GM12873 (cell line): ENCODE results near the gene ZFP82.

Experiments used
- CTCF ChIP-seq: IDR thresholded peaks from 2 replicates; pipeline ENCODE4 v1.5.1; 2012; ENCODE audit warnings: low read depth, mild to moderate bottlenecking, moderate library complexity, low read length, control low read depth; ENCODE audit not compliant: insufficient read depth; ENCODE audit errors: missing control alignments

Gene ZFP82

DNA sequence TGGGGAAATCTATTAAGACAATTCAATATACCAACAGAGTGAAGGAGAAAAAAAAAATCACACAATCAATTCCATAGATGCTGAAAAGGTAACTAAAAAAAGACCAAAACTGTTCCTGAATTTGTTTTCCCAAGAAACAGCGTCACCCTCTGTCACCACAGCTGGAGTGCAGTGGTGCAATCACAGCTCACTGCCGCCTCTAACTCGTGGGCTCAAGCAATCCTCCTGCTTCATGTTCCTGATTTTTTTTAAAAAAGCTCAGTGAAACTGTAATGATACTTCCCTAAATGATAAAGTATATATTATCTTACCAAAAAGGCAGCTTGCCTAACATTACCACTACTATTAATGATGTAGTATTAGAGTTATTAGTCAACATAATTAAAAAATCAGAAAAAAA lies 19.9 kb downstream of the ZFP82 start:
- no peak for TF ChIP-seq CTCF

- no peak for TF ChIP-seq CTCF
Measured at GRCh38 chr19:36392916-36393673, 25.3 kb downstream of the ZFP82 start.

GRCh38 chr19:36379510-36379819 lies 39.0 kb downstream of the ZFP82 start:
- no peak for TF ChIP-seq CTCF

GRCh38 chr19:36378625-36379509 lies 39.6 kb downstream of the ZFP82 start, which contains the start of gene ZFP14:
ZFP14 (minus strand) TSS chr19:36379201; CDS start chr19:36367892, 11,309 bp downstream.
- peak; percentile 55 for TF ChIP-seq CTCF

DNA sequence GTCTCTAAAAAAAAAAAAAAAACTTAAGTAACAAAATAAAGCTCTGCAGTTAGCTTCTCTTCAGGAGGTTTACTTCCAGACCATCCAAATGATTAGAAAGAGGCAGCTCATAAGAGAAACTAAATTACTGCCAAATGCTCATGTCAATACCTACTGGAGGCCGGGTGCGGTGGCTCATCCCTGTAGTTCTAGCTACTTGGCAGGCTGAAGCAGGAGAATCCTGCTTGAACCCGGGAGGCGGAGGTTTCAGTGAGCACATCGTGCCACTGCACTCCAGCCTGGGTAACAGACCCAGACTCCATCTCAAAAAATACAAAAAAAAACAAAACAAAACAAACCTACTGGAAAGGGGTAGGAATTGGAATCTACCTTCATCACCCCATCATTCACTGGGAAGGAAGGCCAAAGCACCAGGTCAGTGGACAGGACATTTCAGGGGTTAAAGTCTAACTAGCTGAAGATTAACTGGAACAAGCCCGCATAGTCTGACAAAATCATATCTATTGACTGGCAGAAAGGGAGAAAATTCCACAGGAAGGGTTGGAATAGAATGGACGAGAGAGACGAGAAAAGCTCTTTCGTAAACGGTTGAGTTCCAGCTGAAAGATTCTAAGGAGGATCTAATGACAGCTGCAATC lies 40.8 kb downstream of the ZFP82 start:
- TF ChIP-seq CTCF = no peak

DNA sequence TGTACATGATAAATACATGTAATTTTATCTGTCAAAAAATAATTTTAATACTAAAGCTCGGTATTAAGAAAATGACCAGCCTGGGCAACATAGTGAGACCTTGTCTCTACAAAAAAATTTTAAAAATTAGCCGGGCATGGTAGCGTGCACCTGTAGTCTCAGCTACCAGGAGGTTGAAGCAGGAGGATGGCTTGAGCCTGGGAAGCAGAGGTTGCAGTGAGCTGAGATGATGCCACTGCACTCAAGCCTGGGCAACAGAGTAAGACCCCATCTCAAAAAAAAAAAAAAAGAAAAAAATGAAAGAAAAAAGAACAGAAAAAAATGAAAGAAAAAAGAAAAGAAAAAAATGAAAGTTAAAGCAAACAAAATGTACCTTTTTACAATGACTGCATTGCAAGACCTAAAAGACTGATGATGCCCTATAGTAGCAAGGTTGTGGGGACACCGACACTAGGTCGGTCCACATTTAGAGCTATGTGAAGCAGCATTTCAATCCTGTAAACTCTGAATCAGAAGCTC lies 44.7 kb downstream of the ZFP82 start:
- TF ChIP-seq CTCF = no peak

- no peak for TF ChIP-seq CTCF
Measured at GRCh38 chr19:36371886-36372285, 46.6 kb downstream of the ZFP82 start.
